Measurements from ENCODE around the gene CHST10.

CHST10 gene

DNA sequence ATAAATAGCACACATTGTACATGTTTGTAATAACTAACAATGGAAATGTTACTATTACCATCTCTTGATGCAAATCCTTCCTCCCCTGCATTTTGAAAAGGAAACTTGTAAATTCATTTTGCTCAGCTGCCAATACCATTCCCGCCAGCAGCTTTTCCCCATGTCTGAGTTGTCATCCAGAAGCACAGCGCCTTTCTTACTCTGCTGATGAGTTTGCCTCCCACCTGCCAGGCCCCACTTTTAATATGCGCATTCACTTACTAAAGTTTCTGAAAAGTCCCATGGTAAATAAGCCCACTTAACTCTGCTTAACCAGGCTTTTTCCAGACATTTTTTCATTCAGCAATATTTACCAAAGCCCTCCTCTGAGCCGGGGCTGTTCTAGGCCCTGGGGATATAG is 3.9 kb downstream of the CHST10 start:
- no peak for DNase-seq

GRCh38 chr2:100412881-100413321 is 4.6 kb downstream of the CHST10 start:
- DNase-seq, result no peak

DNA sequence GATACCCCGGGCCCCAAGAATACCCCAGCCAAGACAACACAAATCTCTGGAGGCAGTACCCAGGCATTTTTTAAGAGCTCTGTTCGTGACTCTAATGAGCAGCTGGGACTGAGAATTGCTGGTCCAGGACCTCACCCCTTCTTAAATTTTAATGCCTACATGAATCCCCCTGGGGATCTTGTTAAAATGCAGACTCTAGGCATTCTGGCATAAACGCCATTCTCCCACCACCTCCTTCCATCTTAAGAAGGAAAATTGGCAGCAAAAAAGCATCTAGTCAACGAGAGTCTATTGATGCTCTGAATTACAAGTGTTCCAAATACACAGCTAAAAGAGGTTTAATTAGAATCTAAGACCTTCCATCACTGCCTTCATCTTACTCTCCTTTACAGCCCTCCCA is 5.0 kb downstream of the CHST10 start:
- DNase-seq, result no peak

DNA sequence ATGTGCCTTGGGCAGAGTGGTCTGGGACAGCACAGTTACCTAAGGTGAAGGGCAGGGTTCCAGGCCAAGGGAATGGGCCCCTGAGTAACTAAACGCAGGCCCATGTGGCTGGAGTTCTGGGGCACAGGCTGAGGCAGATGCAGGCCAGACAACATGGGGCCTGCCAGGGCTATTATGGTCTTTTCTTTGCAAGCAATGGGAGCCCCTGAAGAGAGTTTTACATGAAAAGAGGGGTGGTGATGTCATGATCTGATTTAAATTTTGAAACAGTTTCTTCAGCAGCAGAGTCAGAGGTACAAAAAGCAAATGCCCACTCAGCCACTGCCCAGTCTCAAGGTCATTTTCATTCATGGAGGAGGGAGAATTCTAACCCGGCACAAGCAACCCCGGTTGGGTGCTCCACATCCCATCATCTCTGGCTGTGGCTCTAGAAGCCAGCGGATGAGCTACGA is 5.6 kb downstream of the CHST10 start:
- DNase-seq, result no peak

GRCh38 chr2:100409975-100410647 is 7.4 kb downstream of the CHST10 start:
- no peak for DNase-seq

DNA sequence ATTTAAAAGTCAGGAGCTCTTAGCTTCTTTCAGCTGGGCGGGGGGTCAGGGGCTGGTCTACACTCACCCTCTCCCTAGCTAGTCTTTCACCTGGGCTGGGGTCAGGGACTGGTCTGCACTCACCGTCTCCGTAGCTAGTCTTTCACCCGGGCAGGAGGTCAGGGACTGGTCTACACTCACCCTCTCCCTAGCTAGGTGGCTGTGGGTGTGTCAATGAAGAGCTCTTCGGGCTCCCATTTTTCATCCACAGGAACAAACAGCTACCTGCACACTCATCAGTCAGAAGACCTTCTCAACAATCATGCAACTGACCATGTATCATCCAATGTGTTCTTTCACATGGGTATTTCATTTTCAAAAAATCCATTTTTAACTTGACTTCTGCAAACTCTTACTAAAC is 8.0 kb downstream of the CHST10 start:
- DNase-seq, result no peak

DNA sequence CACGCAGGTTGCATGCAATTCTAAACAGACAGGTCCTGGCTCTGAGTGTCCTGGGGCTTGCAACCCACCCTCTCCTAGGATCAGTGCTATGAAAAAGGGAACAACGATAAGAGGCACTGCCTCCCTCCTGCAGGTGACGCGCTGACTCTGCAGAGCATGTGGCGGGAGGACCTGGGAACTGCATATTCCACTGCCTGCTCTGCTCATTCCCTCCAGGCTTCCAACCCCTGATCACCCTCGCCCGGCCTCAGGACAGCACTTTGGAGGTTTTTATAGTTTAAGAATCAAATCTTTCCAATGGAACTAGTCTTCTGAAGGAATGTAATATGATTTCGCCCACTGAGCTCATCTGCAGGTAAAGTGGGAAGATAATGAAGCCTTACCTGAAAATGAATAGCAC is 8.5 kb downstream of the CHST10 start:
- no peak for DNase-seq

DNA sequence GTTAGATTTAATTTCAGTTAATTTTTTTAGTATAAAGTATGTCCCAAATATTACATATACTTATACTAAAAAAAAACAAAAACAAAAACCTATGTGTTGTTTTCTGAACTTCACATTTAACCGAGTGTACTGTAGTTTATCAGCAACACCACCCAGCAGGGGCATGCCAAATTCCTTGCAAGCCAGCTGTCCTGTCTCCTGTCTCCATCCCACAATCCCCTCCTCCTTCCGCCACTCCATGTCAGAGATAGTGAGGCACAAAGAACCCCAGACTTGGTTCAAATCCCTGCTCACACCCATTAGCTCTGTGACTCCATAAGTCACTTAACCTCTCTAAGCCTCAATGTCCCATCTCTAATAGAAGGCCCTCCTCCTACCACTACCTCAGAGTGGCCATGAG is 9.4 kb downstream of the CHST10 start:
- DNase-seq, result no peak

DNA sequence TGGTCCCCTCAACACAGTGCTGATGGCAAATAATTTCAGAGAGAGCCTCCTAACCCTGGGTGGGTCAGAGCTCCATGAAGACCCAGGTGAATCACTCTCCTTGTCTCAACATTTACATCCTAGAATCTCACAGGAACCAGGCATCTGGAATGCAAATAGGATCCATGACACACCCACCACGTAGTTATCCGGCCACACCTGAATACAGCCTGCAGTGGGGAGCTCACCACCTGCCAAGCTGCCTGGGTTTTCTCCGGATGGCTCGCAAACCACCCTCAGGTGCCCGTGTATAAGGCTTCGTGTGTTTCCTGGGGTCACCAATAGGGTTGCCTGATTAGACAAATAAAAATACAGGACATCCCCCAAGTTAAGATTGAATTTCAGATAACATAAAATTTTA is 9.9 kb downstream of the CHST10 start:
- DNase-seq, result no peak

GRCh38 chr2:100407073-100407472 is 10.4 kb downstream of the CHST10 start:
- DNase-seq, result no peak

GRCh38 chr2:100406120-100406508 is 11.4 kb downstream of the CHST10 start:
- no peak for DNase-seq

DNA sequence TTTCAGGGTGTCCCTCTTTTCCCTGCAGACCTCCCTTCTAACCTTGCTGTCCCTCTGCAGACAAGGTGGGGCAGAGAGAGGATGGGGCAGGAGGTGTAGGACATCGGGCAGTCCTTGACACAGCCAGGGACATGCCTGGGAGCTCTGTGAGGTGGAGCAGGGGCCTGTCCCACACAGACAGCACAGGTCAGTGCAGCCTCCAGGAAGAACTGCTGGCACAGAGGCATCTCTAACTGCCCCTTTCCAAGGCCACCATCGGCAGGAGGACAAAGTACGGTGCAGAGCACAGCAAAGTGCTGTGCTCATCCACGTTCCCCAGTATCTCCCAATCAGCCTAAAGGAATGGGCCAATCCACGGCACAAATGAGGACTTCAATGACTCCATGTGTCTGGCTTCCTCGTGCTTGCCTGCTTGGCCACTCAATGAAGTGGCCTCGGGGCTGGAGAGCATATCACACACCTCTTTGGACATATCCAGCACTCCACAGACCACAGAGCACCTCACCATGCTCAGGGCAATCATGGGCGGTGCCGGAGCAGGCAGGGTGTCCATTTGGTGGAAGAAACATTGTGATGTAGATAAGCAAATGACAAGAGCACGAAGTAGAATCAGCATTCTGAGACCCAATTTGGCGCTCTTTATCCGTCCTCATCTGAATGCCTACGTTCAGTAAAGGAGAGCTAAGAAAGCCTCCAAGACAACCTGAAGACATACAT is 11.9 kb downstream of the CHST10 start:
- no peak for DNase-seq

- DNase-seq, result no peak
Measured at GRCh38 chr2:100404411-100404810, 13.1 kb downstream of the CHST10 start.

DNA sequence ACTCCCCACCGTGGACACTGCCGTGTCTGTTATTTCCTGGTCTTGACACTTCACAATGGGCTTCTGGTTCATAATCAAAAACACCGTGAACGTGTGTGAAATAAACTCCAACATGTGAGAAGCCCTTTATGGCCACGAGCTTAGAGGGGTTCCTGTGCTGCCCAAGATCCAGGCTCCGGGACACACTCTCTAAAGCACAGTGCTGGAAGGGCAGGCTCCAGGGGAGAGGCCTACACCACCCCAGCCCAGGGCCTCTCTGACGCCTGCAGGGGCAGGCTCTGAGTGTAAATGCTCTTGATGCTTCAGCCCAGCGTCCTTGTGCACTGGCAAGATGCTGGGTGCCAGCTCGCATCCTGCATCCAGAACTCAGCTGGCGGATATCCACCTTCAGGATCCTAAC is 13.7 kb downstream of the CHST10 start:
- no peak for DNase-seq

DNA sequence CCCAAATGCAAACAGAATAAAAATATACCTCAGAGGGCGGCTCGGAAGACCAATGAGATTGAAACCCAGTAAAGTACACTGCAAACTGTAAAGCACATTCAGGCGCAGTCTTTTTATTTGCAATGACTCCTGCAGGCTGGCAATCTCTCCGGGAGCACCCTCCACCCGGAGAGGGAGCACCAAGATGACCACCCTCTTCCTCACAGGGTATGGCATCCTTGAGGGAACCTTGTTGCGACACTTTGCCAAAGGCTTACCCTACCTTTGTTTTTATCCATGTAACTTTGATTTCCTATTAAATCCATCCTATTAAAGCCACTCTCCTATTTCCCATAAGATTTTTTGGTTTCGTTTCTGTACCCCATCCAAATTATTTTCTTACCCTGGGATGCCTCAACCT is 16.2 kb downstream of the CHST10 start:
- DNase-seq, result no peak

DNA sequence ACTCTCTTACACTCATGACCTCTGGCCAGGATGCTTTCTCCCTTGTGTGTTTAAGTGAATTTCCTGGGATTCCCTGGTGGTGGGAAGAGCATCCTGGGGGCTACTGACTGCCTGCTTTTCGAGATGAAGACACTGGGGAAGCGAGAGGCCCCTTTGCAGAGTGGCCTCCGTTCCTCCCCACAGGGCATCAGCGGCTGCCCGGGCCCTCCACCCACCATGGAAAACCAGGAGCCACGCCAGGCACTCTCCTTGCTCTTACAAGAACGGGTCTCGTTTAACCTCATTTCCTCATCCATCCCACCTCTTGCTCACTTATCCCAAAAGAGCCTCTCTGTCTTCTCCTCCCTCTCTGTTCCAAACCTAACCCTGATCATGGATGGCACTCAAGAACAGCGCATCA is 17.8 kb downstream of the CHST10 start:
- no peak for DNase-seq

GRCh38 chr2:100397976-100398375 is 19.5 kb downstream of the CHST10 start:
- DNase-seq, result no peak

- no peak for DNase-seq
Measured at GRCh38 chr2:100397118-100397860, 20.2 kb downstream of the CHST10 start.

- DNase-seq, result no peak
Measured at GRCh38 chr2:100396483-100396882, 21.0 kb downstream of the CHST10 start.

- DNase-seq, result no peak
Measured at GRCh38 chr2:100395532-100396350, 21.7 kb downstream of the CHST10 start.

GRCh38 chr2:100394111-100394641 is 23.3 kb downstream of the CHST10 start:
- DNase-seq, result no peak

GRCh38 chr2:100393362-100393761 is 24.1 kb downstream of the CHST10 start:
- no peak for DNase-seq

DNA sequence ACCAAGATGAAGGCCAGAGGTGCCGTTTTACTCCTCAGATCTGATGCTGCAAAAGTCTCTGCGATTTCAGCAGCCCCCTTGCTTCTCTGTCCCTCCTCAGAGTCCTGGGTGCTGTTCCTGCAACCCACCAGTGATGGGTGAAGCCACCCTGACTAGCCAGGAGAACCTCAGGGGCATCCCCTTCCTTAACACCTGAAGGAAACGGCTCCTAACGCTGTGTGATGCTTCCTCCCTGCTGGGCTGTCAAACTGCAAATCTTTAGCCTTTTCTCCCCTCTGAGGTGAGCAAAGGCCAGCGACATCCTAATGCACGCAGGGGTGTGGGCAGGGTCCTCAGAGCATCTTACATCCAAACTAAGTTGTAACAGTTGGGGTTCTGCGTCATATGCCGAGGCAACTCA is 24.8 kb downstream of the CHST10 start:
- no peak for DNase-seq

Data from activated effector memory CD4-positive, alpha-beta T cell treated with anti-CD3 and anti-CD28 coated beads, Interleukin-2, amount 50 U/mL, for 16 hours (primary cell).